Neural crest cell (in vitro differentiated cells): Measurements from ENCODE around the gene CFAP221. TPM values are rescaled to one million over a fixed set of nuclear protein-coding genes. Genes with fewer than 3 reads are reported as not detected.
A peak's percentile ranks its signal among the peaks of the same experiment; 100 is the strongest.

Experiments used
- DNase-seq: peaks from one replicate; pipeline ENCODE4 v3.0.0; 2021; ENCODE audit warnings: low read depth, mixed read lengths, low spot score
- H3K27ac Mint-ChIP-seq: one replicate; pipeline ENCODE4 v1.8.0; 2021; ENCODE audit warnings: mild to moderate bottlenecking, mixed read lengths; ENCODE audit not compliant: unreplicated experiment
- H3K27me3 Mint-ChIP-seq: 2 replicates; pipeline ENCODE4 v1.8.0; 2021; ENCODE audit warnings: low read depth, mild to moderate bottlenecking, mixed read lengths
- H3K36me3 Mint-ChIP-seq: 2 replicates; pipeline ENCODE4 v1.8.0; 2021; ENCODE audit warnings: low read depth, mild to moderate bottlenecking, mixed read lengths
- H3K4me1 Mint-ChIP-seq: 2 replicates; pipeline ENCODE4 v1.8.0; 2021; ENCODE audit warnings: mixed read lengths
- H3K4me3 Mint-ChIP-seq: one replicate; pipeline ENCODE4 v1.8.0; 2021; ENCODE audit warnings: mild to moderate bottlenecking, mixed read lengths
- H3K9me3 Mint-ChIP-seq: 2 replicates; pipeline ENCODE4 v1.8.0; 2021; ENCODE audit warnings: mixed read lengths
- total RNA-seq: library from RNA; stranded (reverse); gene quantifications from 2 replicates; pipeline ENCODE4 v1.2.1, GENCODE V29; 2021
- TF ChIP-seq, protein P1 (sequence below): fragments of 200-600 bp; sonication (generic); conservative IDR thresholded peaks from 2 replicates; pipeline ENCODE4 v1.5.0; 2021; ENCODE audit warnings: antibody characterized with exemption, mild to moderate bottlenecking

Gene CFAP221
- total RNA-seq, 1 donor from 2014 or later = 2.0 TPM

DNA sequence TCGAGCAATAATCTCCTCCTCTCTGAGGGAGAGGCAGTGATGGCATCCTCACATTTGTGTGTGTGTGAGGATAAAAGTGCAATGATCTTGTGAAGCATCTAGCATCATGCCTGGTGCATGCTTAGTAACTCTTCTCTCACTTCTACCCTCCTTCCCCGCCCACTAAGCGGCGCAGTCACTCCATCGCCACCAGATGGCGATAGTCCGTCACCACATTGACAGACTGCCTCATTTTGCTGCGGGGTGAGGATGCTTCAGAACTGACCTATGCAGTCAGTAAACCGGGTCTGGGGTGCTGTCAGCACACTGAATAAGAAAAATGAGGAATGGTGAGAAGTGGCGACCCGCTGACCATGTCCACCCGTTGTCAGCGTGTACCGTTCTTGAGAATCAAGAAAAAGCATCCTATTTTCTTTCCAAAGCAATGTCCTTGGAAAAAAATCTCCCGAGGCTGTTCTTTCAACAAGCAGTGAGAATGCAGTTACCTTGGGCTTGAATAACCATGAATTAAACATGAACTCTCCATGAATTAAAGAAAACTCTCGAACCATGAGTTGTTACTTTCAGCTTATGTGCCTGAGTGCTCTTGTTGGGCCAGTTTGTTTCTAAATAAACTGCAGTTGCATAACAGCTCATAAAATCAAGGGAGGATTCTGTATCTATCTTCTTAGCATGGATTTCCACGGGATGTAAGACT is 97.5 kb downstream of the CFAP221 start:
- Mint-ChIP-seq H3K4me3 (no peak overlapping the region), H3K27me3 (peaks cover 11% of the 10 kb centered on the region), H3K27ac (no peak overlapping the region), H3K4me1 (peaks cover 35% of the 10 kb centered on the region), H3K9me3 (no peaks in the 10 kb centered on the region), H3K36me3 (no peaks in the 10 kb centered on the region)
- TF ChIP-seq, protein P1, sequence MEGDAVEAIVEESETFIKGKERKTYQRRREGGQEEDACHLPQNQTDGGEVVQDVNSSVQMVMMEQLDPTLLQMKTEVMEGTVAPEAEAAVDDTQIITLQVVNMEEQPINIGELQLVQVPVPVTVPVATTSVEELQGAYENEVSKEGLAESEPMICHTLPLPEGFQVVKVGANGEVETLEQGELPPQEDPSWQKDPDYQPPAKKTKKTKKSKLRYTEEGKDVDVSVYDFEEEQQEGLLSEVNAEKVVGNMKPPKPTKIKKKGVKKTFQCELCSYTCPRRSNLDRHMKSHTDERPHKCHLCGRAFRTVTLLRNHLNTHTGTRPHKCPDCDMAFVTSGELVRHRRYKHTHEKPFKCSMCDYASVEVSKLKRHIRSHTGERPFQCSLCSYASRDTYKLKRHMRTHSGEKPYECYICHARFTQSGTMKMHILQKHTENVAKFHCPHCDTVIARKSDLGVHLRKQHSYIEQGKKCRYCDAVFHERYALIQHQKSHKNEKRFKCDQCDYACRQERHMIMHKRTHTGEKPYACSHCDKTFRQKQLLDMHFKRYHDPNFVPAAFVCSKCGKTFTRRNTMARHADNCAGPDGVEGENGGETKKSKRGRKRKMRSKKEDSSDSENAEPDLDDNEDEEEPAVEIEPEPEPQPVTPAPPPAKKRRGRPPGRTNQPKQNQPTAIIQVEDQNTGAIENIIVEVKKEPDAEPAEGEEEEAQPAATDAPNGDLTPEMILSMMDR = peak; percentile 93
- peak; percentile 83 for DNase-seq

GRCh38 chr2:119644186-119644585 is 99.9 kb downstream of the CFAP221 start:
- no peak for DNase-seq
- TF ChIP-seq, protein P1 = no peak
- H3K36me3 Mint-ChIP-seq = no peaks in the 10 kb centered on the region
- no peak overlapping the region for H3K27ac Mint-ChIP-seq
- no peaks in the 10 kb centered on the region for H3K9me3 Mint-ChIP-seq
- H3K27me3 Mint-ChIP-seq = peaks cover 6% of the 10 kb centered on the region
- peaks cover 12% of the 10 kb centered on the region for H3K4me1 Mint-ChIP-seq
- no peak overlapping the region for H3K4me3 Mint-ChIP-seq

- TF ChIP-seq, protein P1 = no peak
- DNase-seq = no peak
- no peak overlapping the region for H3K27ac Mint-ChIP-seq
- no peaks in the 10 kb centered on the region for H3K36me3 Mint-ChIP-seq
- peaks cover 9% of the 10 kb centered on the region for H3K4me1 Mint-ChIP-seq
- no peaks in the 10 kb centered on the region for H3K9me3 Mint-ChIP-seq
- no peak overlapping the region for H3K4me3 Mint-ChIP-seq
- H3K27me3 Mint-ChIP-seq = peaks cover 5% of the 10 kb centered on the region
Observed at GRCh38 chr2:119645173-119645855, 101.1 kb downstream of the CFAP221 start.

DNA sequence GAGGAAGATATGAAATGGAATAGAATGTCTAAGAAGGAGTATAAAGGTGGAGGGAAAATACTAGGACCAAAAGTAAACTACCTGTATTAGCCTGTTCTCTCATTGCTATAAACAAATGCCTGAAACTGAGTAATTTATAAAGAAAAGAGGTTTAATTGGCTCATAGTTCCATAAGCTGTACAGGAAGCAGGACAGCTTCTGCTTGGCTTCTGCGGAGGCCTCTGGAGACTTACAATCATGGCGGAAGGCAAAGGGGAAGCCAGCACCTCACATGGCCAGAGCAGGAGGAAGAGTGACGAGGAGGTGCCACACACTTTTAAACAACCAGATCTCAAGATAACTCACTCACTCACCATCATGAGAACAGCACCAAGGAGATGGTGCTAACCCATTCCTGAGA is 101.9 kb downstream of the CFAP221 start:
- TF ChIP-seq, protein P1 = no peak
- Mint-ChIP-seq H3K9me3 (no peaks in the 10 kb centered on the region), H3K27me3 (peaks cover 5% of the 10 kb centered on the region), H3K4me1 (peaks cover 9% of the 10 kb centered on the region), H3K36me3 (no peaks in the 10 kb centered on the region), H3K27ac (no peak overlapping the region), H3K4me3 (no peak overlapping the region)
- no peak for DNase-seq

DNA sequence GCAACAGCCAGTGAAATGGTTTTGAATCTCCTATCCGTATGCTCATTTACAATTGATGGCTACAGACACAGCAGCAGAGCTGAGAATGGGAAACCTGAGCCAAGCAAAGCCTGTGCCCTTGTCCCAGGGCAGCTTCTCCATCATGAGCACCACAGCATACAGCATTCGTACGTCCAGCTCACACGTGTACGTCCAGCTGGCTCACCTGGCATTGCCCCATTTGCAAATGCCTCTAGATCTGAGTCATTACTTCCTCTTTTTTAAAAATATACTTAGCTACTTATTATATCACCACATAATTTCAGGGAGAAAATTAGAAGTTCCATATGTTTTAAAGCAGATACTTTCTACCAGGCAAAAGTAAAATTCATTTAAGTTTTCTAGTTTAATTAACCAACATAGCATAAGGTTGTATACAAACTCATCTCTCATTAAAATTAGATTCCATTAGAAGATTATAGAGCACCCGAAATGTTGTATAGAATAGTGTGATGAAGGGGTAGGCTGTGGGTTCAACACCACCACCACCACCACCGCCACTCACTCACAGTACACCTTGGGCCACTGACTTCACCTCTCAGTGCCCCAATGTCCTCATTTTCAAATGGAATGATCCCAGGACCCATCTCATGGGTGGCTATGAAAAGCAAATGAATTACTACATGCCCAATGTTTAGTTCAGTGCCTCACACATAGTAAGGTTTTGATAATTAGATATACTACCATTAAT is 103.4 kb downstream of the CFAP221 start:
- Mint-ChIP-seq H3K27ac (no peak overlapping the region), H3K27me3 (peaks cover 5% of the 10 kb centered on the region), H3K36me3 (no peaks in the 10 kb centered on the region), H3K4me1 (no peaks in the 10 kb centered on the region), H3K4me3 (no peak overlapping the region), H3K9me3 (no peaks in the 10 kb centered on the region)
- TF ChIP-seq, protein P1 = no peak
- DNase-seq = no peak
